K562 (cell line): ENCODE measurements around the gene SMARCA4. TPM values are rescaled to one million over a fixed set of nuclear protein-coding genes. Genes with fewer than 3 reads are reported as not detected.
A peak's percentile ranks its signal among the peaks of the same experiment; 100 is the strongest.

Source experiments
- ATAC-seq: fragments of 200-7000 bp; cut with Tn5 transposase; 3 replicates; pipeline ENCODE4 v1.9.1; 2020; ENCODE audit warnings: moderate library complexity
- BruUV-seq: library from RNA; stranded (reverse); fragments of 400-500 nt; replicated peaks from 2 replicates; lab custom pipeline; 2021; lab: Mats Ljungman, UMichigan
- CTCF ChIA-PET: fragments of 300-600 bp; formaldehyde crosslinking; extraction: SDS; loops from one replicate; lab custom pipeline; 2021; ENCODE audit warnings: low intra/inter-chr PET ratio; lab: Yijun Ruan, JAX
- POLR2A ChIA-PET: fragments of 300-600, 350-650 bp; sonication (Branson Sonifier 250); formaldehyde crosslinking; extraction: SDS; loops from one replicate; lab custom pipeline; 2021; ENCODE audit warnings: antibody characterized with exemption, inconsistent platforms; lab: Yijun Ruan, JAX
- DNase-seq, 4 experiments: peaks; one replicate each; pipeline versions ENCODE4 v3.0.0 to v3.0.0-alpha.2; 2011 to 2018; ENCODE audit warnings: low spot score in 3 of 4, mixed read lengths in 3 of 4; ENCODE audit errors: extremely low read depth in 1 of 4
- FAIRE-seq: peaks from 2 replicates; lab custom pipeline; 2011; peaks lifted over from hg19 to GRCh38; lab: Jason Lieb, UNC
- H2AFZ ChIP-seq: 2 replicates; pipeline ENCODE4 v1.6.0; 2011; ENCODE audit warnings: low read depth, low read length, control low read depth, inconsistent platforms
- H3K27ac ChIP-seq: fragments of 200-600 bp; 3 replicates; pipeline ENCODE4 v1.8.0; 2011; ENCODE audit warnings: low read depth, mild to moderate bottlenecking, control low read depth, inconsistent platforms, low read length, moderate library complexity, mixed read lengths; ENCODE audit errors: extremely low read depth
- H3K27me3 ChIP-seq, 2 experiments: fragments of 300-600 bp in 1 of 2; 2 replicates in 1 of 2; 3 replicates in 1 of 2; pipeline versions ENCODE4 v1.6.0 to v1.8.0; 2011; ENCODE audit warnings: inconsistent platforms in 2 of 2, low read length in 2 of 2, mild to moderate bottlenecking in 1 of 2, mixed read lengths in 1 of 2, moderate library complexity in 1 of 2; ENCODE audit not compliant: control insufficient read depth in 2 of 2, insufficient read depth in 2 of 2
- H3K36me3 ChIP-seq: fragments of 300-600 bp; 3 replicates; pipeline ENCODE4 v1.8.0; 2011; ENCODE audit warnings: mild to moderate bottlenecking, low read length, inconsistent platforms; ENCODE audit not compliant: control insufficient read depth, insufficient read depth
- H3K4me1 ChIP-seq, 2 experiments: fragments of 200-600 bp in 1 of 2; replicated peaks in 1 of 2; 2 replicates in 1 of 2; 3 replicates in 1 of 2; pipeline versions ENCODE4 v1.5.1 to v1.8.0; 2011; ENCODE audit warnings: inconsistent platforms in 2 of 2, low read length in 2 of 2, mild to moderate bottlenecking in 1 of 2, mixed read lengths in 1 of 2, moderate library complexity in 1 of 2; ENCODE audit not compliant: control insufficient read depth in 2 of 2, insufficient read depth in 2 of 2
- H3K4me2 ChIP-seq: 2 replicates; pipeline ENCODE4 v1.6.1; 2011; ENCODE audit warnings: low read length, control low read depth, inconsistent platforms, mixed read lengths; ENCODE audit not compliant: insufficient read depth
- H3K4me3 ChIP-seq: fragments of 200-600 bp; sonication (generic), shearing (Covaris generic); 2 replicates; pipeline ENCODE4 v1.5.1; 2016; ENCODE audit warnings: control low read depth, inconsistent platforms
- H3K79me2 ChIP-seq: fragments of 200-600 bp; 3 replicates; pipeline ENCODE4 v1.8.0; 2011; ENCODE audit warnings: low read length, inconsistent platforms; ENCODE audit not compliant: control insufficient read depth, insufficient read depth
- H3K9ac ChIP-seq, 2 experiments: 2 replicates each; pipeline versions ENCODE4 v1.6.0 to v1.6.1; 2011; ENCODE audit warnings: low read depth in 2 of 2, low read length in 2 of 2, control low read depth in 1 of 2, inconsistent platforms in 1 of 2, mild to moderate bottlenecking in 1 of 2, mixed read lengths in 1 of 2; ENCODE audit not compliant: insufficient read depth in 1 of 2
- H3K9me1 ChIP-seq: one replicate; pipeline ENCODE4 v1.6.0; 2011; ENCODE audit warnings: inconsistent platforms, mild to moderate bottlenecking, low read length, moderate library complexity; ENCODE audit not compliant: control insufficient read depth, insufficient read depth
- H3K9me3 ChIP-seq: replicated peaks from 2 replicates; pipeline ENCODE4 v1.5.1; 2011; ENCODE audit warnings: low read depth, low read length, inconsistent platforms; ENCODE audit not compliant: control insufficient read depth, insufficient read depth
- H4K20me1 ChIP-seq: replicated peaks from 2 replicates; pipeline ENCODE4 v1.6.1; 2011; ENCODE audit warnings: low read length, inconsistent platforms, mixed read lengths; ENCODE audit not compliant: control insufficient read depth, insufficient read depth
- ATF3 ChIP-seq, 2 experiments: fragments of 450-650 bp in 1 of 2; sonication (generic) in 1 of 2; formaldehyde crosslinking in 1 of 2; IDR thresholded peaks in 1 of 2; conservative IDR thresholded peaks in 1 of 2; 2 replicates each; pipeline versions ENCODE4 v1.6.1 to v1.8.1; 2016 to 2023; ENCODE audit warnings: mild to moderate bottlenecking in 2 of 2, moderate library complexity in 2 of 2, inconsistent platforms in 1 of 2, missing genetic modification reagents in 1 of 2
- ATF7 ChIP-seq: fragments of 450-650 bp; IDR thresholded peaks from 2 replicates; pipeline ENCODE4 v1.7.1; 2014; ENCODE audit warnings: mild to moderate bottlenecking, moderate library complexity
- CBX1 ChIP-seq: sonication (generic); IDR thresholded peaks from 2 replicates; pipeline ENCODE4 v1.6.1; 2016; ENCODE audit warnings: antibody characterized with exemption, low read depth, mild to moderate bottlenecking
- NR2C1 ChIP-seq, 2 experiments: fragments of 450-650 bp; IDR thresholded peaks; 2 replicates each; pipeline ENCODE4 v1.6.1; 2017; ENCODE audit warnings: mild to moderate bottlenecking in 2 of 2, antibody characterized with exemption in 1 of 2, inconsistent platforms in 1 of 2, missing compliant biosample characterization in 1 of 2, missing genetic modification characterization in 1 of 2
- WGBS: fragments of 100-300 bp; shearing (Covaris generic); methylation state at CpG from one replicate; pipeline ENCODE4 v1.1.6; 2016; ENCODE audit warnings: low coverage, mixed read lengths; ENCODE audit not compliant: insufficient coverage; ENCODE audit errors: missing lambda C conversion rate; 5-methylcytosine and 5-hydroxymethylcytosine counted together
- in situ Hi-C: fragments of 300-500 bp; cut with MboI; formaldehyde crosslinking; loops from 4 replicates; pipeline ENCODE4 v1.15.0; 2018; ENCODE audit warnings: inconsistent platforms, mixed read lengths
- intact Hi-C: fragments of 100-400 bp; cut with micrococcal nuclease; formaldehyde crosslinking; loops from 2 replicates; pipeline ENCODE4 v1.14.2; 2022
- polyA plus RNA-seq, 8 experiments: library from polyadenylated mRNA; depleted of rRNA in 4 of 8; stranded (reverse) in 5 of 8; unstranded in 3 of 8; fragments of >200 nt; fragmentation: Nextera tagmentation in 2 of 8; fragmentation: Illumina TruSeq in 1 of 8; extraction: Ambion mirVana in 2 of 8; extraction: Trizol in 1 of 8; gene quantifications; 2 replicates each; pipeline versions ENCODE4 v1.2.1 to v1.2.3, GENCODE V29; 2011 to 2014; ENCODE audit warnings: inconsistent platforms in 1 of 8, missing spikeins in 1 of 8
- total RNA-seq, 7 experiments: library from RNA; depleted of rRNA in 6 of 7; stranded (reverse); fragments of >200 nt in 6 of 7; fragmentation: Illumina TruSeq in 2 of 7; extraction: Trizol in 2 of 7; gene quantifications; 2 replicates each; pipeline versions ENCODE4 v1.2.1 to v1.2.3, GENCODE V29; 2011 to 2021; ENCODE audit warnings: low replicate concordance in 1 of 7
- TF ChIP-seq, protein P1 (sequence below), 3 experiments: IDR thresholded peaks in 2 of 3; conservative IDR thresholded peaks in 1 of 3; 2 replicates each; pipeline ENCODE4 v1.5.1; 2011 to 2012; ENCODE audit warnings: low read length in 3 of 3, mild to moderate bottlenecking in 3 of 3, control low read depth in 2 of 3, improper control_type of control experiment in 1 of 3, inconsistent platforms in 1 of 3, low read depth in 1 of 3, mixed read lengths in 1 of 3, moderate library complexity in 1 of 3; ENCODE audit not compliant: insufficient read depth in 2 of 3
- TF ChIP-seq, protein P2 (sequence below), 2 experiments: fragments of 450-650 bp in 1 of 2; IDR thresholded peaks; 2 replicates each; pipeline ENCODE4 v1.6.1; 2011 to 2017; ENCODE audit warnings: low read depth in 2 of 2, antibody characterized with exemption in 1 of 2, borderline replicate concordance in 1 of 2, low read length in 1 of 2, mild to moderate bottlenecking in 1 of 2, mixed read lengths in 1 of 2; ENCODE audit not compliant: control insufficient read depth in 1 of 2

The SMARCA4 gene
- total and polyA plus RNA-seq, 9 of the 15 experiments (the other 6 are each of a cell fraction or from before 2014, with no cell fraction given) = 19.3 to 207 (median 52.1) TPM

DNA sequence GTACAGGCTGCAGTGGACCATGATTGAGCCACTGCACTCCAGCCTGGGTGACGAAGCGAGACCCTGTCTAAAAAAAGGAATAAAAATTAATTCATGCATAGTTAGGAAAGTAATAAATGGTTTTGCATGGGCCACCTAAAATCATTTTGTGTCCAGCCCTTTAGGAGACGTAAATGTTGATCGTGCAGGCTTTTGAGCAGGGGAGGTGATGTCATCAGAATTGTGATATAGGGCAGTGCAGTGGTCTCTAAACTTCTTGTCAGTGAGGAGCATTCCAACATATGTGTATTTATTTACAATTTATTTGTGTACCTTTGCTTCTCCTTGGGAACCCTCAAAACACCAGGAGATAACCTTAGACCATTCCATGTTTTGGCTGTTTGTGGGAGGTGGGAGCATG is 3.0 kb downstream of the SMARCA4 start:
- in situ Hi-C loops = no loop called here

DNA sequence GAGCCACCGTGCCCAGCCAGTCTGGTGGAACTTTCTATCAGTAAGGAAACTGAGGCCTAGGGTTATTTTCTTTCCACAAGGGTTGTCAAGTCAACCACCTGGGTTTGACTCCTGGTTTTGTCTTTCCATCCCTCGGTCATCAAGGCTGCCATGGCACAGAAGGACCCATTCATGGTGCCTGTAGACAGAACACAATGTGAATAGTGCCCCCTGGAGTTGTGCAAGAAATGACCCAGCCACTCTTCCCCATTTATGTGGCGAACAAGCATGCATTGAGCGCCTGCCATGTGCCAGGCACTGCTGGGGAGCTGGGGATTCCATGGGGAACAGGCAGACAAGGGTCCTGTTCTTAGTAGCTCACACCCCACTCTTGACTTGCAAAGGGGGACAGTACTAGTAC is 4.1 kb downstream of the SMARCA4 start:
- H3K79me2 ChIP-seq = peaks cover 92% of the 10 kb centered on the region
- ChIA-PET CTCF (no interaction called here), POLR2A (interaction anchor here (0.5 to 0.8 kb wide), 2 partner anchors 10 to 201 kb away, joined by 3 to 4 read pairs; no protein-coding TSS in a partner anchor)
- intact Hi-C loops = no loop called here
- in situ Hi-C loops = no loop called here
- no peak overlapping the region for H3K4me3 ChIP-seq
- BruUV-seq = no TSS peak
- H3K9ac ChIP-seq = no peak overlapping the region
- peaks cover 8% of the 10 kb centered on the region for H3K9me1 ChIP-seq
- H3K4me2 ChIP-seq = 0 out of 2 replicates have a peak overlapping the region, but pooled peaks have one; percentile 11
- H2AFZ ChIP-seq = no peak overlapping the region
- DNase-seq (peak in 1 of 4 experiments; percentile 6), FAIRE-seq (no peak), ATAC-seq (no peak)
- no peak overlapping the region for H3K27ac ChIP-seq
- H3K36me3 ChIP-seq = peaks cover 25% of the 10 kb centered on the region; the same call in 2 of the 3 replicates
- H3K9me3 ChIP-seq = no peaks in the 10 kb centered on the region
- 86% methylated on average over 4 of the region's 4 CpGs for WGBS
- H4K20me1 ChIP-seq = peaks cover 24% of the 10 kb centered on the region
- H3K27me3 ChIP-seq = no peaks in the 10 kb centered on the region
- H3K4me1 ChIP-seq = peaks cover 26 to 42% of the 10 kb centered on the region in 2 experiments
- peak; percentile 80; the same call in 1 of the 2 replicates for TF ChIP-seq CBX1
- TF ChIP-seq, protein P1, sequence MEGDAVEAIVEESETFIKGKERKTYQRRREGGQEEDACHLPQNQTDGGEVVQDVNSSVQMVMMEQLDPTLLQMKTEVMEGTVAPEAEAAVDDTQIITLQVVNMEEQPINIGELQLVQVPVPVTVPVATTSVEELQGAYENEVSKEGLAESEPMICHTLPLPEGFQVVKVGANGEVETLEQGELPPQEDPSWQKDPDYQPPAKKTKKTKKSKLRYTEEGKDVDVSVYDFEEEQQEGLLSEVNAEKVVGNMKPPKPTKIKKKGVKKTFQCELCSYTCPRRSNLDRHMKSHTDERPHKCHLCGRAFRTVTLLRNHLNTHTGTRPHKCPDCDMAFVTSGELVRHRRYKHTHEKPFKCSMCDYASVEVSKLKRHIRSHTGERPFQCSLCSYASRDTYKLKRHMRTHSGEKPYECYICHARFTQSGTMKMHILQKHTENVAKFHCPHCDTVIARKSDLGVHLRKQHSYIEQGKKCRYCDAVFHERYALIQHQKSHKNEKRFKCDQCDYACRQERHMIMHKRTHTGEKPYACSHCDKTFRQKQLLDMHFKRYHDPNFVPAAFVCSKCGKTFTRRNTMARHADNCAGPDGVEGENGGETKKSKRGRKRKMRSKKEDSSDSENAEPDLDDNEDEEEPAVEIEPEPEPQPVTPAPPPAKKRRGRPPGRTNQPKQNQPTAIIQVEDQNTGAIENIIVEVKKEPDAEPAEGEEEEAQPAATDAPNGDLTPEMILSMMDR (IDR thresholded peaks at IDR 0.05 in 2 of 3, conservative IDR thresholded peaks at IDR 0.05 in 1 of 3; ENCODE audit: insufficient read depth in 2 of 3, low read depth in 1 of 3, low read length in 3 of 3) = peak in 2 of 3 experiments; percentile 21 to 57; a peak in 2 of 6 replicates
- TF ChIP-seq, protein P2, sequence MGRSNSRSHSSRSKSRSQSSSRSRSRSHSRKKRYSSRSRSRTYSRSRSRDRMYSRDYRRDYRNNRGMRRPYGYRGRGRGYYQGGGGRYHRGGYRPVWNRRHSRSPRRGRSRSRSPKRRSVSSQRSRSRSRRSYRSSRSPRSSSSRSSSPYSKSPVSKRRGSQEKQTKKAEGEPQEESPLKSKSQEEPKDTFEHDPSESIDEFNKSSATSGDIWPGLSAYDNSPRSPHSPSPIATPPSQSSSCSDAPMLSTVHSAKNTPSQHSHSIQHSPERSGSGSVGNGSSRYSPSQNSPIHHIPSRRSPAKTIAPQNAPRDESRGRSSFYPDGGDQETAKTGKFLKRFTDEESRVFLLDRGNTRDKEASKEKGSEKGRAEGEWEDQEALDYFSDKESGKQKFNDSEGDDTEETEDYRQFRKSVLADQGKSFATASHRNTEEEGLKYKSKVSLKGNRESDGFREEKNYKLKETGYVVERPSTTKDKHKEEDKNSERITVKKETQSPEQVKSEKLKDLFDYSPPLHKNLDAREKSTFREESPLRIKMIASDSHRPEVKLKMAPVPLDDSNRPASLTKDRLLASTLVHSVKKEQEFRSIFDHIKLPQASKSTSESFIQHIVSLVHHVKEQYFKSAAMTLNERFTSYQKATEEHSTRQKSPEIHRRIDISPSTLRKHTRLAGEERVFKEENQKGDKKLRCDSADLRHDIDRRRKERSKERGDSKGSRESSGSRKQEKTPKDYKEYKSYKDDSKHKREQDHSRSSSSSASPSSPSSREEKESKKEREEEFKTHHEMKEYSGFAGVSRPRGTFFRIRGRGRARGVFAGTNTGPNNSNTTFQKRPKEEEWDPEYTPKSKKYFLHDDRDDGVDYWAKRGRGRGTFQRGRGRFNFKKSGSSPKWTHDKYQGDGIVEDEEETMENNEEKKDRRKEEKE (IDR thresholded peaks at IDR 0.05; ENCODE audit: borderline replicate concordance in 1 of 2, control insufficient read depth in 1 of 2, low read depth in 2 of 2, low read length in 1 of 2) = no peak

More for the DNA sequence above, 3.0 kb downstream of the SMARCA4 start:
- no TSS peak for BruUV-seq
- TF ChIP-seq ATF7 (0 out of 2 replicates have a peak, but pooled peaks have one; percentile 18), NR2C1 (IDR thresholded peaks at IDR 0.05) (no peak), NR2C1 (tag; IDR thresholded peaks at IDR 0.05) (no peak), ATF3 (IDR thresholded peaks at IDR 0.05) (peak; percentile 79), ATF3 (CRISPR knock-in tag; conservative IDR thresholded peaks at IDR 0.05) (no peak)
- ChIA-PET CTCF (no interaction called here), POLR2A (interaction anchor here (0.5 to 1.5 kb wide), 2 partner anchors 9 to 18 kb away, joined by 3 read pairs; no protein-coding TSS in a partner anchor)
- H3K36me3 ChIP-seq = peaks cover 21% of the 10 kb centered on the region; the same call in 2 of the 3 replicates
- peaks cover 23 to 35% of the 10 kb centered on the region in 2 experiments for H3K4me1 ChIP-seq
- DNase-seq (no peak), ATAC-seq (no peak), FAIRE-seq (peak; percentile 69)
- H3K9ac ChIP-seq = no peak overlapping the region
- H3K4me2 ChIP-seq = no peak overlapping the region; the same call in 1 of the 2 replicates
- no peak overlapping the region; the same call in 2 of the 3 replicates for H3K27ac ChIP-seq
- no peak overlapping the region for H3K4me3 ChIP-seq
- no peaks in the 10 kb centered on the region for H3K9me3 ChIP-seq
- peaks cover 18% of the 10 kb centered on the region for H4K20me1 ChIP-seq
- intact Hi-C loops = no loop called here
- peaks cover 7% of the 10 kb centered on the region for H3K9me1 ChIP-seq
- H3K79me2 ChIP-seq = peaks cover 86% of the 10 kb centered on the region
- no peaks in the 10 kb centered on the region for H3K27me3 ChIP-seq
- H2AFZ ChIP-seq = no peak overlapping the region
- WGBS = 73% methylated on average over 4 of the region's 4 CpGs
